Measurements from ENCODE around the gene SFSWAP.
"Not testable (repeated sequence)": the region's sequence is repeated elsewhere in the genome, so short reads cannot be mapped to it uniquely, and the experiment has no call there.

SFSWAP gene

GRCh38 chr12:131680392-131681256 lies 30.3 kb upstream of the SFSWAP start:
- not testable (repeated sequence) for DNase-seq

DNA sequence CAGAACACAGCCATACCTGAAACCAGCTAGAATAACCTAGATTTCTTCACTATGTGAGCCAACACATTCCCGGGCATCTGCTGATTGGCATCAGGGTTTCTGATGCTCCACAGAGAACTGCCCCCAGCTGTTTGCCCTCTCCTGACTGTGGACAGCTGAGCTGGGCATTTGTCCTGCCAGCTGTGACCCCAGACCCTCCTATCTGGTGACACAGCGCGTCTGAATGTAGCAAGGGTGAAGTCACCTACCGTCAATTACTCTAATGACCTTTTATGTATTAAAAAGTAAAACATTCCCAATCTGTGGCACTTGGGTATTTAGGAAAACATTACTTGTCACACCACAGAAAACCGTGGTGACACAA lies 29.7 kb upstream of the SFSWAP start:
- DNase-seq = no peak

GRCh38 chr12:131681746-131682509 lies 29.0 kb upstream of the SFSWAP start:
- not testable (repeated sequence) for DNase-seq

GRCh38 chr12:131682510-131682895 lies 28.4 kb upstream of the SFSWAP start:
- no peak for DNase-seq

DNA sequence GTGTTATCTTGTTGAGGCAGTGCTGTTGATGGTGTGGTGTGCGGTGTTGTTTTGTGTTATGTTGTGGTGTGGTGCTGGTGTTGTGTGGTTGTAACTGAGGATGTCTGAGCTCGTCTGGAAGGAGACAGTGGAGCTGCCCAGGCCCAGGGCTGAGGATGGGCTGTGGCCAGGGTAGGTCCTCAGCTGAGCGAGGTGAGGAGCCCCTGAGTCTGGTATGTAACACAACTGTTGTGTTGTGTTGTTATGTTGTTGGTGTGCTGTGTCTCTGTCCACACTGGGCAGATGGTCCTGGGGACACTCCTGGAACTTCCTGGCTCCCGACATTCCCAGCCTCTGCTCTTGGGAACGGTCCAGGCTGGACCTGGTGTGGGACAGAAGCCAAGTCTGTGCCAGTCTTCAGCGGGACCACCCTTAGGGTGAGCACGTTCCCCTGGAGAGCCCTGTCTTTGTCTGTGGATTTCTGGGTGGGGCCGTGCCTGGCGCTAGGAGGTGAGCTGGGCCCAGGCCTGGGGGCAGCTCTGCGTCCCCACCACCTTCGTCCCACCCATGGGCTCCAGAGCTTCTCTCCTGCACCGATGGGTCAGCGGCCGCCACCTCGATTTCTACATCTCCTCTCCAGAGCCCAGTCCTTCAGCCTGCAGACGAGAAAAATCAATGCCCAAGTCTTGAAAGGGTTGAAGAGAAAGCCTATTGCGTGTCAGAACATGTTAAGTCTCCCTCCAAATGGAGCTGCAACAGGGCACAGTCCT lies 27.4 kb upstream of the SFSWAP start:
- no peak for DNase-seq

DNA sequence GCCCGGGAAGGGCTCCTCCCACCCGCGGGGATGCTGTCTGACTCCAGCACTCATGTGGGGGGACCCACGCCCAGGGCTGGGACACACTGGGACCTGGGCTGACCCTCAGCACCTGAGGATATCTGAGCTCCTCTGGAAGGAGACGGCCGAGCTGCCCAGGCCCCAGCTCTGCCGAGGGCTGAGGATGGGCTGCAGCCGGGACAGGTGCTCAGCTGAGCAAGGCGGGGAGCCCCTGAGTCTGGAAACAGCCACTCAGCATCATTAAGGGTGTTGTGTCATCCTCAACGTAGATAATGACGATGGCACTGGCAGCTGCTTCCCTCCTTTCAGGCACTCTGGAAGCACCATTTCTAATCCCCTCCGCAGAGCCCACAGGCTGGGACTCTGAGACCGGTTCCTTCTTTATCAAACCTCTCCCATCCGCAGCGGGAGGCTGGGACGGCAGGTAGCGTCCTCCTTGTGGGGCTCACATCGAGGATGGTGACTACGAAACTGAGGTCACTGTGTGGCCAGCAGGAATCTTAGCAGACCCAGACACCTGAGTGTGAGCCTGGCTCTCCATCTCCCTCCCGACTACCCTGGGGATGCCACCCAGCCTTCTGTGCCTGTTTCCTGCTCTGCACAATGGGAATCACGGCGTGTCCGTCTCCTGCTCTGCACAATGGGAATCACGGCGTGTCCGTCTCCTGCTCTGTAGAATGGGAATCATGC lies 26.7 kb upstream of the SFSWAP start:
- DNase-seq = peak; percentile 47

- no peak for DNase-seq
Observed at GRCh38 chr12:131687346-131688125, 23.4 kb upstream of the SFSWAP start.

- DNase-seq = no peak
Observed at GRCh38 chr12:131688131-131688844, 22.6 kb upstream of the SFSWAP start.

GRCh38 chr12:131688845-131689154 lies 22.1 kb upstream of the SFSWAP start:
- no peak for DNase-seq

- DNase-seq = no peak
Observed at GRCh38 chr12:131690320-131690719, 20.6 kb upstream of the SFSWAP start.

DNA sequence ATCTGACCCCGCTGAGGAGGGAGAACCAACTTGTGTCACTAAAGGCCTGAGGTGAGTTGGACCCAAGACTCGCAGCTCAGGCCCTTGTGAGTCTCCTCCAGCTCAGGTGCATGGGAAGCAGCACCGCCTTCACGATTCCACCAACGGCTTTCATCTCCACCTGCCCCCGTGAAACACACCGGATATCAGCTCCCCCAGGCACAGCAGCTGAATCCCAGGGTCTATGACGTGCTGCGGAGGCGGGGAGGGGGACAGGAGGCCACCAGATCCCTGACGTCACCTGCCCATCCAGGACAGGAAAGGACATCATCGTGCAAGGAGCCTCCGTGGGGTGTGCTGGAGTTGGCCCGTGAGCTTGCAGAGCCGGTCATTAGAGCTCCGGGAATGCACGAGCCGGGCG lies 18.5 kb upstream of the SFSWAP start:
- no peak for DNase-seq

DNA sequence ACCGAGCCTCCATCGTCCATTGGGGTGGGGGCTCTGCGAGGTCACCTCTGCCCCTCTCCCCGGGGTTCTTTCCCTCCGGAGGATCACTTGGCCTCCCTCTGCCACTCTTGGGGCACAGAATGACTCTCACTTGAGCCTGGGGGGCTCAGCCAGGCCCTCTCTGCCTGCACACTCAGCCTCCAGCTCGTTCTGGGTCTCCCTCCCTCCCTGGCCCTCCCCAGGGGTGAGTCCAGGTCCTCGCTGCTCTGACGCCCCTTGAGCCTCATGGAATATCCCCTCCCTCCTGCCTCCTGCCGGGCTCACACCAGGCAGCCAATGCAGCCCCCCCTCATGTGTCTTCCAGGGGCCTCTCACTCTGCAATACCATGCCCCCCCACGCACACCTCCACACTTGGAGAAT lies 17.7 kb upstream of the SFSWAP start:
- no peak for DNase-seq

- no peak for DNase-seq
Observed at GRCh38 chr12:131694116-131694838, 16.6 kb upstream of the SFSWAP start.

DNA sequence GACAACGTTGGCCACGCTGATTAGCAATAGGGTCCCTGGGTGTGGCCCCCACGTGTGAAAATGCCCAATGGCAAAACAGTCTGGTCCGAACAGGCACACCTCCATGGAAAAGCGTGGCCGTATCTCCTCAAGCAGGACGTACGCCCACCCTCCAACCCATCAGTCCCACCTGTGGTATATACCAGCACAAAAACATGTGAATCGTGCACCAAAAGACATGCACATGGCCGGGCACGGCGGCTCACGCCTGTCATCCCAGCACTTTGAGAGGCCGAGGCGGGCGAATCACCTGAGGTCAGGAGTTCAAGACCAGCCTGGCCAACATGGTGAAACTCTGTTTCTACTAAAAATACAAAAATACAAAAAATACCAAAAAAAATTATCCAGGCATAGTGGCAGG lies 14.9 kb upstream of the SFSWAP start:
- no peak for DNase-seq

- DNase-seq = no peak
Observed at GRCh38 chr12:131698286-131698685, 12.6 kb upstream of the SFSWAP start.

- no peak for DNase-seq
Observed at GRCh38 chr12:131699434-131699833, 11.5 kb upstream of the SFSWAP start.

DNA sequence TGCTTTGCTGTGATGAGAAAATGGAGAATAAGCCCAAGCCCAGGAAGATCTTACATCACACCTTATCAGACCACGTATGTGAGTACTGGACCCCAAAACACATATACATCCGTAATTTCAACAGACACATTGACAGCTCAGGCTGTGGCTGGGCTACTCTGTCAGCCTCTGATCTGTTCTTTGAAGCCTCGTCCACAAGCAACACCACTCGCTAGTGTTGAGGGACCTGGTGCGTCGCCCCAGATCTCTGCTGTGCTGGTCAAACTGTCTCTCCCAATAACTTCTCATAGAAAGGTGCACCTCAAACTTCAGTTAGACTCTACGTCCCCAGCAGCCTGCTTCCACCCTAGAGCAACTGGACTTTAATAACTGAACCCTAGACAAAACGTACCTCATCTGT lies 10.6 kb upstream of the SFSWAP start:
- DNase-seq = no peak

- DNase-seq = no peak
Observed at GRCh38 chr12:131701705-131702572, 9.0 kb upstream of the SFSWAP start.

DNA sequence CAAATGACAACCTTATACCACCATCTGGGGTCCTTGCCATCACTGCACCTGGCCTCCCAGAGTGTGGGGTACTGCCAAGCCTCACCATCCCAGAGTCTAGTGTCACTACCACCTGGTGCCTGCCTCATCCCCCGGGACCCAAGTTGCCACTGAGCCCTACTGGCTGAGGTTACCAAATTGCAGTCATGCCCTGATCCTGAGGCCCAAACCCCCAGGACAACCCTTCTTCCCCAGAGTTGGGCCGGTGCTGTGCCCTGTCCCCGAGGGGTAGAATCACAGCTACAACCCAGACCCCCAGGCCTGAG lies 8.4 kb upstream of the SFSWAP start:
- DNase-seq = no peak

GRCh38 chr12:131703161-131703560 lies 7.7 kb upstream of the SFSWAP start:
- DNase-seq = no peak

Measured in retina (tissue), 1 donor.